ENCODE data around the gene CNPY4.
A peak's percentile ranks its signal among the peaks of the same experiment; 100 is the strongest.

The CNPY4 gene

GRCh38 chr7:100077205-100077604 lies 42.2 kb upstream of the CNPY4 start:
- DNase-seq (ENCODE audit: low read depth), result no peak
- no peak overlapping the region for H3K4me3 ChIP-seq (ENCODE audit: low read depth, low read length)
- no peak for TF ChIP-seq CTCF (IDR thresholded peaks at IDR 0.05; ENCODE audit: control insufficient read depth, extremely low read depth, insufficient read depth)

- TF ChIP-seq CTCF (IDR thresholded peaks at IDR 0.05; ENCODE audit: control insufficient read depth, extremely low read depth, insufficient read depth), result no peak
- no peak for DNase-seq (ENCODE audit: low read depth)
- no peak overlapping the region for H3K4me3 ChIP-seq (ENCODE audit: low read depth, low read length)
These were observed 40.3 kb upstream of the CNPY4 start for GRCh38 chr7:100079024-100079560.

GRCh38 chr7:100080907-100081534 lies 38.4 kb upstream of the CNPY4 start:
- TF ChIP-seq CTCF (IDR thresholded peaks at IDR 0.05; ENCODE audit: control insufficient read depth, extremely low read depth, insufficient read depth), result no peak
- H3K4me3 ChIP-seq (ENCODE audit: low read depth, low read length), result peak overlapping the region; percentile 86
- DNase-seq (ENCODE audit: low read depth), result peak; percentile 58

GRCh38 chr7:100081535-100082102 lies 37.8 kb upstream of the CNPY4 start, which contains the start of gene ZNF3:
ZNF3 (minus strand) TSS chr7:100081723; CDS start chr7:100077357, 4,366 bp downstream.
- H3K4me3 ChIP-seq (ENCODE audit: low read depth, low read length), result peak within 1 kb of the TSS; percentile 86
- peak; percentile 98 for TF ChIP-seq CTCF (IDR thresholded peaks at IDR 0.05; ENCODE audit: control insufficient read depth, extremely low read depth, insufficient read depth)
- DNase-seq (ENCODE audit: low read depth), result peak; percentile 98

- H3K4me3 ChIP-seq (ENCODE audit: low read depth, low read length), result no peak overlapping the region
- DNase-seq (ENCODE audit: low read depth), result no peak
- TF ChIP-seq CTCF (IDR thresholded peaks at IDR 0.05; ENCODE audit: control insufficient read depth, extremely low read depth, insufficient read depth), result no peak
These were observed 36.5 kb upstream of the CNPY4 start for GRCh38 chr7:100082978-100083377.

- no peak for TF ChIP-seq CTCF (IDR thresholded peaks at IDR 0.05; ENCODE audit: control insufficient read depth, extremely low read depth, insufficient read depth)
- DNase-seq (ENCODE audit: low read depth), result no peak
- H3K4me3 ChIP-seq (ENCODE audit: low read depth, low read length), result no peak overlapping the region
These were observed 33.9 kb upstream of the CNPY4 start for GRCh38 chr7:100085515-100085914.
